ENCODE measurements around the gene GNAL.

DNA sequence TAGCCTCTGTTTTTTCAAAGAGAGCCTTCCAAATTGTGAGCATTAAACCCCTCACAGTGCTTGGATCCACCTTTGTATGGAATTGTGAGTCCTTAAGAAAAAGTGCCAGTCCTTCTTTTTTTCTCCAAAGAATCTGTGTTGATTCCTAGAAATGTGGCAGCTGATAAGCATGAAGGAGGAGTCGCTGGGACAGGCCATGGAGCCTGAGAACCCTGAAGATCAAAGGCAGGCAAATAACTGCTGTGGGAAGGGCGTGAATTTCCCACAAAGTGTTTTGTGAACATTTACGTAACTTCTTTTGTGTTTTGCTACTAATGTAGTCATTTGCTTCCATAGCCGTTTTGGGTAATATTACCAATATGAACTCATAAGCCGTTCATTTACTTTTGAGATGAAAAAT is 134.5 kb downstream of the GNAL start:
- no peak for TF ChIP-seq CTCF (IDR thresholded peaks at IDR 0.05)
- TF ChIP-seq POLR2AphosphoS5 (IDR thresholded peaks at IDR 0.05), result no peak
